ENCODE results near the gene SPATA32. TPM values are rescaled to one million over a fixed set of nuclear protein-coding genes. Genes with fewer than 3 reads are reported as not detected.

SPATA32 gene
- total and polyA plus RNA-seq, 12 donors: 0.13 to 0.16 TPM; not detected in 10

GRCh38 chr17:45223539-45224528 is 38.1 kb downstream of the SPATA32 start:
- Histone ChIP-seq H3K9me3 (no peaks in the 10 kb centered on the region), H3K27ac (peak overlapping the region in 8 of 10 donors; percentile 27 to 91 (median 64)), H3K4me3 (peak overlapping the region in 6 of 10 donors; percentile 51 to 72 (median 70)), H3K27me3 (no peaks in the 10 kb centered on the region), H3K36me3 (no peaks in the 10 kb centered on the region), H3K4me1 (peaks cover 26 to 85% (median 63%) of the 10 kb centered on the region in 9 donors)
- no peak for TF ChIP-seq CTCF (IDR thresholded peaks at IDR 0.05)
- intact Hi-C loops (cut with DNase I): loop anchor here in 5 of 10 donors (5.0 to 10.0 kb wide), 4 partner anchors 51 to 163 kb away; partner anchors contain the start of gene MAP3K14 (in 1 of the 5)
- DNase-seq (no peak), ATAC-seq (no peak)
- WGBS, 2 donors: 90 to 95% methylated on average over 12 of the region's 12 CpGs

- no peak for TF ChIP-seq CTCF (IDR thresholded peaks at IDR 0.05)
- Histone ChIP-seq H3K27ac (peak overlapping the region in 8 of 10 donors; percentile 48 to 91 (median 77)), H3K27me3 (no peaks in the 10 kb centered on the region), H3K36me3 (no peaks in the 10 kb centered on the region), H3K4me3 (peak overlapping the region in 9 of 10 donors; percentile 51 to 72 (median 68)), H3K4me1 (peaks cover 21 to 79% (median 58%) of the 10 kb centered on the region in 9 donors), H3K9me3 (no peaks in the 10 kb centered on the region)
- intact Hi-C loops (cut with DNase I): loop anchor here in 5 of 10 donors (5.0 to 10.0 kb wide), 4 partner anchors 52 to 164 kb away; partner anchors contain the start of gene MAP3K14 (in 1 of the 5)
- WGBS, 2 donors: 64 to 72% methylated on average over 8 of the region's 8 CpGs
- no peak for DNase-seq
- no peak for ATAC-seq
Measured at GRCh38 chr17:45222996-45223538, 38.8 kb downstream of the SPATA32 start.

- H3K9me3 ChIP-seq: no peaks in the 10 kb centered on the region
- no peaks in the 10 kb centered on the region for H3K36me3 ChIP-seq
- WGBS, 2 donors: 23 to 24% methylated on average over 33 of the region's 33 CpGs
- ATAC-seq: peak in 1 of 8 donors; percentile 7
- no peaks in the 10 kb centered on the region for H3K27me3 ChIP-seq
- intact Hi-C loops (cut with DNase I): loop anchor here in 5 of 10 donors (5.0 to 10.0 kb wide), 4 partner anchors 52 to 165 kb away; partner anchors contain the start of gene MAP3K14 (in 1 of the 5)
- no peak for TF ChIP-seq CTCF (IDR thresholded peaks at IDR 0.05)
- H3K4me3 ChIP-seq: peak overlapping the region; percentile 34 to 72 (median 66)
- peaks cover 15 to 73% (median 52%) of the 10 kb centered on the region in 9 donors for H3K4me1 ChIP-seq
- DNase-seq: no peak
- peak overlapping the region in 9 of 10 donors; percentile 39 to 91 (median 73) for H3K27ac ChIP-seq
Measured at GRCh38 chr17:45222289-45222995, 39.5 kb downstream of the SPATA32 start.

- no peak for ATAC-seq
Measured at GRCh38 chr17:45222014-45222288, 39.9 kb downstream of the SPATA32 start.

More at GRCh38 chr17:45222014-45222288, 39.9 kb downstream of the SPATA32 start:
- Histone ChIP-seq H3K27ac (peak overlapping the region in 8 of 10 donors; percentile 39 to 91 (median 77)), H3K27me3 (no peaks in the 10 kb centered on the region), H3K36me3 (peaks cover 0 to 2% (median 0%) of the 10 kb centered on the region in 9 donors), H3K9me3 (no peaks in the 10 kb centered on the region), H3K4me1 (peaks cover 10 to 68% (median 47%) of the 10 kb centered on the region in 9 donors), H3K4me3 (peak overlapping the region; percentile 34 to 72 (median 66))
- 1% methylated on average over 21 to 38 of the region's 38 CpGs for whole genome bisulfite sequencing, 2 donors
- DNase-seq: peak in 1 of 2 donors; percentile 29
- TF ChIP-seq CTCF (IDR thresholded peaks at IDR 0.05): no peak
- intact Hi-C loops (cut with DNase I): loop anchor here in 5 of 10 donors (5.0 to 10.0 kb wide), 4 partner anchors 53 to 165 kb away; partner anchors contain the start of gene MAP3K14 (in 1 of the 5)

Data from heart right ventricle (tissue), 16 donors.